Measurements from ENCODE around the gene SHROOM3.
A peak's percentile ranks its signal among the peaks of the same experiment; 100 is the strongest.

GRCh38 chr4:76589872-76590797, 155.1 kb downstream of the SHROOM3 start:
- TF ChIP-seq POLR2A (IDR thresholded peaks at IDR 0.05) (peak in 1 of 3 donors; percentile 25), CTCF (IDR thresholded peaks at IDR 0.05) (no peak)

Measured in body of pancreas (tissue), 4 donors.